ENCODE measurements around the gene IGSF9B.

DNA sequence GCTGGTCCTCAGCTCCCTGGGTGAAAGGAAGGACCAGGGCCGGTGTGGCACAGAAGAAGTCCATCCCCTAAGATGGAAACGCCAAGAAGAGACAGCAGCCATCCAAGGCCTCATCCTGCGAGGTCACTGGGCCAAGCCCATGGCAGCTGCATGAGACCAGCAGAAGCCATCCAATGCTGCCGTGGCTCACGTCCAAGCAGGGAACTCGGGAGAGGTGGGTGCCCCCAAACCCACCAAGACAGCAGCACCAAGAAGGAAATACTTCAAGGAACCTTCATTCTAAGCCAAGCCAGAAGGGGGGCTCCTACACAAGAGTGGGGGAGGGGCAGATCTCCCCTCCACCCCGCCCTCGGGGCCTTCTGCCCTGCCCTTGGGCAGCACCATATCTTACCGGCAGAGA lies 49.6 kb downstream of the IGSF9B start:
- no peak for TF ChIP-seq ZFX (IDR thresholded peaks at IDR 0.05)
- TF ChIP-seq, protein P1, sequence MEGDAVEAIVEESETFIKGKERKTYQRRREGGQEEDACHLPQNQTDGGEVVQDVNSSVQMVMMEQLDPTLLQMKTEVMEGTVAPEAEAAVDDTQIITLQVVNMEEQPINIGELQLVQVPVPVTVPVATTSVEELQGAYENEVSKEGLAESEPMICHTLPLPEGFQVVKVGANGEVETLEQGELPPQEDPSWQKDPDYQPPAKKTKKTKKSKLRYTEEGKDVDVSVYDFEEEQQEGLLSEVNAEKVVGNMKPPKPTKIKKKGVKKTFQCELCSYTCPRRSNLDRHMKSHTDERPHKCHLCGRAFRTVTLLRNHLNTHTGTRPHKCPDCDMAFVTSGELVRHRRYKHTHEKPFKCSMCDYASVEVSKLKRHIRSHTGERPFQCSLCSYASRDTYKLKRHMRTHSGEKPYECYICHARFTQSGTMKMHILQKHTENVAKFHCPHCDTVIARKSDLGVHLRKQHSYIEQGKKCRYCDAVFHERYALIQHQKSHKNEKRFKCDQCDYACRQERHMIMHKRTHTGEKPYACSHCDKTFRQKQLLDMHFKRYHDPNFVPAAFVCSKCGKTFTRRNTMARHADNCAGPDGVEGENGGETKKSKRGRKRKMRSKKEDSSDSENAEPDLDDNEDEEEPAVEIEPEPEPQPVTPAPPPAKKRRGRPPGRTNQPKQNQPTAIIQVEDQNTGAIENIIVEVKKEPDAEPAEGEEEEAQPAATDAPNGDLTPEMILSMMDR (conservative IDR thresholded peaks at IDR 0.05): no peak

Measured in C4-2B (cell line).